ENCODE results near the gene RASD2.
A peak's percentile ranks its signal among the peaks of the same experiment; 100 is the strongest.
"Not testable (repeated sequence)": the region's sequence is repeated elsewhere in the genome, so short reads cannot be mapped to it uniquely, and the experiment has no call there.

RASD2 gene, protein sequence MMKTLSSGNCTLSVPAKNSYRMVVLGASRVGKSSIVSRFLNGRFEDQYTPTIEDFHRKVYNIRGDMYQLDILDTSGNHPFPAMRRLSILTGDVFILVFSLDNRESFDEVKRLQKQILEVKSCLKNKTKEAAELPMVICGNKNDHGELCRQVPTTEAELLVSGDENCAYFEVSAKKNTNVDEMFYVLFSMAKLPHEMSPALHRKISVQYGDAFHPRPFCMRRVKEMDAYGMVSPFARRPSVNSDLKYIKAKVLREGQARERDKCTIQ

DNA sequence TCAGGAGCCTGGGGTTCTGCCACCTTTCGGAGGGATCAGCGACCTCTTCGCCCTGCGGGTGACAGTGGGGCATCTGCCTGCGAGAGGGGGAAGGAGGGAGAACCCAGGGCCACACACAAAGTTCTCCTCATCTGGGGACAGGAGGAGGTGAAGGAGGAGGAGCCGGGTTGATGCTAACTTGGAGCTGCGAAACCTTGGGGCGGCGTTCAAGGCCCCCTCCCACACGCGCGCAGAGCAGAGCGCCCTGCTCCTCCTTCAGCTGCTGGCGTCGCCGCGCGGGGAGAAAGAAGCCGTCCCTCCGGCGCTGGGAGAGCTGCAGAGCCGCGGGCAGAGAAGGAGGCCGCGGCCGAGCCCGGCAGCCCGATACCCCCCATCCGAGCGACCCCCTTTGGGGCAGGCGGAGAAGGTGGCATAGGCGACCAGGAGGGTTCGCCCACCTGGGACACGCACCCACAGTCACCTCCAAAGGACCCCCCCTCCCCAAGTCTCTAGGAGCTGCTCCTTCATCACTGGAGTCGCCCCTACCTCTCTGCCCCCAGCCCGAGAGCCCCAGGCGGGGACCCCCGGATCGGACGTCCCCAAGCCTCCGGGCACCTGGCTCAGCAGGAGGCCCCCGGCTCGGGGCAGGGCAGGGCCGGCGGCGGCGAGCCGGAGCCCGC is at the start of gene RASD2:
Gene RASD2, plus strand, starts transcription at position 237 of the 659 bp plus-strand sequence. CDS start 5,979 bp downstream, outside the sequence.
- TF ChIP-seq, protein P1, sequence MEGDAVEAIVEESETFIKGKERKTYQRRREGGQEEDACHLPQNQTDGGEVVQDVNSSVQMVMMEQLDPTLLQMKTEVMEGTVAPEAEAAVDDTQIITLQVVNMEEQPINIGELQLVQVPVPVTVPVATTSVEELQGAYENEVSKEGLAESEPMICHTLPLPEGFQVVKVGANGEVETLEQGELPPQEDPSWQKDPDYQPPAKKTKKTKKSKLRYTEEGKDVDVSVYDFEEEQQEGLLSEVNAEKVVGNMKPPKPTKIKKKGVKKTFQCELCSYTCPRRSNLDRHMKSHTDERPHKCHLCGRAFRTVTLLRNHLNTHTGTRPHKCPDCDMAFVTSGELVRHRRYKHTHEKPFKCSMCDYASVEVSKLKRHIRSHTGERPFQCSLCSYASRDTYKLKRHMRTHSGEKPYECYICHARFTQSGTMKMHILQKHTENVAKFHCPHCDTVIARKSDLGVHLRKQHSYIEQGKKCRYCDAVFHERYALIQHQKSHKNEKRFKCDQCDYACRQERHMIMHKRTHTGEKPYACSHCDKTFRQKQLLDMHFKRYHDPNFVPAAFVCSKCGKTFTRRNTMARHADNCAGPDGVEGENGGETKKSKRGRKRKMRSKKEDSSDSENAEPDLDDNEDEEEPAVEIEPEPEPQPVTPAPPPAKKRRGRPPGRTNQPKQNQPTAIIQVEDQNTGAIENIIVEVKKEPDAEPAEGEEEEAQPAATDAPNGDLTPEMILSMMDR (conservative IDR thresholded peaks at IDR 0.05; ENCODE audit: low read length): no peak
- DNase-seq (ENCODE audit: low read depth): peak; percentile 49
- H3K4me3 ChIP-seq (ENCODE audit: low read length): peak within 1 kb of the TSS; percentile 75

DNA sequence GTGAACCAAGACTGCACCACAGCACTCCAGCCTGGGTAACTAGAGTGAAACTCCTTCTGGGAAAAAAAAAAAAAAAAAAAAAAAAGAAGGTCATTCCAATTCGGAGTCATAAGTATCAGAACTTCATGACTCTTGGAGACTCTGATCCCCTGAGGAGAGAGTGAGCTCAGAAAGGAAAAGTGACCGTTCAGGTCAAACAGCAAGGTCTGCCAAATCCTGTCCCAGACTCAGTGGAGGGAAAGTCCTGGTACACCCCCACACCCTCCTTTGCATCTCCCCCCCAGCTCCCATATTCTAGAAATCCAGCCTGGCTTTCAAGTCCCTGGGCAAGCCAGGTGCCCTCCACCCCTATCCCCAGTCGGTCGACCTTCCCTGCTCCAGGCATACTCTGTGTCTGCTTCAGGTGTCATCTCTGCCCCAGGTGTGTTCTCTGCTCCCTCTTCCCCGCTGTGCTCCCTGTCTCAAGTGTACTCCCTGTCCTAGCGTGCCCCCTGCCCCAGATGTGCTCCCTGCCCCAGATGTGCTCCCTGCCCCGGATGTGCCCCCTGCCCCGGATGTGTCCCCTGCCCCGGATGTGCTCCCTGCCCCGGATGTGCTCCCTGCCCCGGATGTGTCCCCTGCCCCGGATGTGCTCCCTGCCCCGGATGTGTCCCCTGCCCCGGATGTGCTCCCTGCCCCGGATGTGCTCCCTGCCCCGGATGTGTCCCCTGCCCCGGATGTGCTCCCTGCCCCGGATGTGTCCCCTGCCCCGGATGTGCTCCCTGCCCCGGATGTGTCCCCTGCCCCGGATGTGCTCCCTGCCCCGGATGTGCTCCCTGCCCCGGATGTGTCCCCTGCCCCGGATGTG is 49.3 kb upstream of the RASD2 start:
- H3K4me3 ChIP-seq (ENCODE audit: low read length); DNase-seq (ENCODE audit: low read depth): not testable (repeated sequence)

DNA sequence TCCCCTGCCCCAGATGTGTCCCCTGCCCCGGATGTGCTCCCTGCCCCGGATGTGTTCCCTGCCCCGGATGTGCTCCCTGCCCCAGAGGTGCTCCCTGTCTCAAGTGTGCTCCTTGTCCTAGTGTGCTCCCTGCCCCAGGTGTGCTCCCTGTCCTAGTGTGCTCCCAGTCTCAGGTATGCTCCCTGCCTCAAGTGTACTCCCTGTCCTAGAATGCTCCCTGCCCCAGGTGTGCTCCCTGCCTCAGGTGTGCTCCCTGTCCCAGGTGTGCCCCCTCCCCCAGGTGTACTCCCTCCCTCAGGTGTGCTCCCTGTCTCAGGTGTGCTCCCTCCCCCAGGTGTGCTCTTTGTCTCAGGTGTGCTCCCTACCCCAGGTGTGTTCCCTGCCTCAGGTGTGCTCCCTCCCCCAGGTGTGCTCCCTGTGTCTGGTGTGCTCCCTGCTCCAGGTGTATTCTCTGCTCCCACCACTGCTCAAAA is 48.7 kb upstream of the RASD2 start:
- no peak for DNase-seq (ENCODE audit: low read depth)
- TF ChIP-seq, protein P1 (conservative IDR thresholded peaks at IDR 0.05; ENCODE audit: low read length): no peak
- no peak overlapping the region for H3K4me3 ChIP-seq (ENCODE audit: low read length)

DNA sequence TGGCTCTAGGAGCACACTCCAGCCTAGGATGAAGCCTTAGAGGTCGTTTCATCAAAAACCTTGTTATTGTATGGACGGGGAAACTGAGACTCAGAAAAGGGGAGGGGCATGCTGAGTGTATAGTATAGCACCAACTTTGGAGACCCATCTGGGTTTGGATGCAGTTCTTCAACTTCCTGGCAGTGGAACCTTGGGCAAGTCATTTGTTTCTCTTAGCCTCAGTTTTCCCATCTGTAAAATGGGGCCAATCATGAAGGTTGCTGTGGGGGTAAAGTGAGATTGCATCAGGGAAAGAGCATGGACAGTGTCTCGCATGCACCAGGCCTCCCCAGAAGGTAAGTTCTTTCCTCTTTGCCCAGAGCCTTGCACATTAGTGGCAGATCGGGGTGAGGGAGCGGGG is 47.6 kb upstream of the RASD2 start:
- no peak for DNase-seq (ENCODE audit: low read depth)

DNA sequence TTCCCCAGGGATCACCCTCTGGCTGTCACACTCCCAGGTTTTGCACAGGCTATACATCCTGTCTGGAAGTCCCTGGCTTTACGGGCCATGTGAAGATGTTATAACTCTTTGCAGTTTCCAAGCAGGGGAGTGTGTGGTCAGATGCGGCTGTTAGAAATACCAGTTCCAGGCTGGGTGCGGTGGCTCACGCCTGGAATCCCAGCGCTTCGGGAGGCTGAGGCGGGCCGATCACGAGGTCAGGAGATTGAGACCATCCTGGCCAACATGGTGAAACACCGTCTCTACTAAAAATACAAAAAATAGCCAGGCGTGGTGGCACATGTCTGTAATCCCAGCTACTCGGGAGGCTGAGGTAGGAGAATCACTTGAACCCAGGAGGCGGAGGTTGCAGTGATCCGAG is 44.9 kb upstream of the RASD2 start:
- not testable (repeated sequence) for H3K4me3 ChIP-seq (ENCODE audit: low read length); DNase-seq (ENCODE audit: low read depth)

More for the DNA sequence above, 47.6 kb upstream of the RASD2 start:
- no peak overlapping the region for H3K4me3 ChIP-seq (ENCODE audit: low read length)
- TF ChIP-seq, protein P1 (conservative IDR thresholded peaks at IDR 0.05; ENCODE audit: low read length): no peak

DNA sequence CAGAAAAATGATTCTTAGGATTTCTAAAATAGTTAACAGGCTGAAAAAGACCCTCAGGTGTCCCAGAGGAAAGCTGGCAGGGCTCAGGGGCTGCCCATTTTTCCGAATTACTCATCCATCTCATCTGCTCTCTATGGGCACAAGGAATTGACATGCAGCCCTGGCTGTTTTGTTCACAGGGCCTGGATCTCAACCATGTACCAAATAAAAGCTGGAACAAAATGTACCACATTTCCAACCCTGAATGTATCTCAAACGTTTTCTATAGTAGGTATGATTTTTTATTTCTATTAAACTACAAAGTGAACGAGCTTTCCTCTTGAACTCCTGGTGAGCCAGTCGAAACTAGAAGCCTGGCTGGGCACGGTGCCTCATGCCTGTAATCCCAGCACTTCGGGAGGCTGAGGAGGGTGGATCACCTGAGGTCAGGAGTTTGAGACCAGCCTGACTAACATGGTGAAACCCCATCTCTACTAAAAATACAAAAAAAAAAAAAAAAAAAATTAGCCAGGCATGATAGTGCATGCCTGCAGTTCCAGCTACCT is 43.8 kb upstream of the RASD2 start:
- no peak for DNase-seq (ENCODE audit: low read depth)
- TF ChIP-seq, protein P1 (conservative IDR thresholded peaks at IDR 0.05; ENCODE audit: low read length): no peak
- H3K4me3 ChIP-seq (ENCODE audit: low read length): no peak overlapping the region

DNA sequence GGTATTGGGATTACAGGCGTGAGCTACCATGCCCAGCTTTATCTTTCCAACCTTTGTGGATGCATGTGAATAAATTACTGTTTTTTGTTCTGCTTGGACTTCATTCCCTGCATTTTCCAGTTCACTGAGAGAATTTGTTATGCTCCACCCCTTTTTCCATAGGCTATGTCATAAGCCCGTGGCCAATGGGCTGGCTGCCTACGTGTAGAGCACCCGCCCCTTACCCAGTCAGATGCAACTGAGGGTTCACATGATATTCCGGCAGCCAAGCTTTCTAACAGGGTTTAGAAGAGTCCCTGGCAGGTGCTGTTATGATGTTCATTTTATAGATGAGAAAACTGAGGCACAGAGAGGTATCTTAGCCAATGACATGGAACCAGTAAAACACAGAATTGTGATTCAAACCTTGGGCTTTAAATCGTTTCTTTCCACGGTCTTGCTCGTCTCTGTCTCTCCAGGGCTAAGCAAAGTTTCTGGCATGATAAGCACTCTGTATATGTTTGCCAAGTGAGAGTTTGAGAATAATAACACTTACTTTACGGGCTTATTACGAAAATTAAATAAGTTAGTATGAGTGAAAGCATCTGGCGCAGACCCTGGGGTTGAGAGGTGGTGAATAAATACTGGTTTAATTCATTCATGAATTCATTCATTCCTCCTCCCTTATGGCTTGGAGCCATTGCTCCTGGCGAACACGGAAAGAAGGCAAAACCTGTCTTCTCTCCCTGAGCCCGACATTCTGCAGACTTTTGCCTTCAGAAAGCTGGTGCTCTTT is 42.4 kb upstream of the RASD2 start:
- DNase-seq (ENCODE audit: low read depth): no peak
- TF ChIP-seq, protein P1 (conservative IDR thresholded peaks at IDR 0.05; ENCODE audit: low read length): no peak
- H3K4me3 ChIP-seq (ENCODE audit: low read length): no peak overlapping the region
